ENCODE results near the gene TPPP2.

Gene TPPP2

DNA sequence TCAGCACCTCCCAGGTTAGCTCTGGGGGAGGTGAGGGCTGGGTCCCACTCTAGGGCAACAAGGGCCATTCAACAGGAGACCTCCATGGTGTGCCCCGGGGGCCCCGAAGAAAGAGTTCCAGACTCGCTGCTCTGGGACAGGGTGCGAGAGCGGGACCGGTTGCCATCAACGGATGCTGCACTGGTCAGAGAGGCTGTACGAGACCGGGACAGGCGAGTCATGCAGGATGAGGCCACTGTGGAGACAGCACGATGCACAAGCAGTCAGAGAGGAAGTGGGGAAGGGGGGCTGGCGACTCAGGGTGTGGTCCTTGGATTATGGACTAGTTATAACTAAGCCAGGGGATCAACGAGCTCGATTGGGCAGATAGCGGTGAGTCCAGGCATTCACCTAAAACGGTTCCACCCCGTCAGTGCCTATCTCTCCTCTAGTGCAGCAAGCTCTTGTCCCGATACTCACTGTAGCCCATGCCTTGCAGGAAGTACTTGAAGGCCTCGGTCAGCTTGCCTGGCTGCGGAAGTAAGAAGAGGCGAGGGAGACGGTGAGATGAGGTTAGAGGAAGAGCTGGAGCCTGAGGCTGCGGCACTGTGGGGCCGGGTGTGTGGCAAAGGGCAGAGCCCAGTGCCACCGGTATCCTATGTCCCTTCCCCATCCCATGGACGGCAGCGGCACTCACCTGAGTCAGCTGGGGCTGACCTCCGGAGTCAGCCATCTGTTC, 12.3 kb upstream of the TPPP2 start:
- no peak for DNase-seq

DNA sequence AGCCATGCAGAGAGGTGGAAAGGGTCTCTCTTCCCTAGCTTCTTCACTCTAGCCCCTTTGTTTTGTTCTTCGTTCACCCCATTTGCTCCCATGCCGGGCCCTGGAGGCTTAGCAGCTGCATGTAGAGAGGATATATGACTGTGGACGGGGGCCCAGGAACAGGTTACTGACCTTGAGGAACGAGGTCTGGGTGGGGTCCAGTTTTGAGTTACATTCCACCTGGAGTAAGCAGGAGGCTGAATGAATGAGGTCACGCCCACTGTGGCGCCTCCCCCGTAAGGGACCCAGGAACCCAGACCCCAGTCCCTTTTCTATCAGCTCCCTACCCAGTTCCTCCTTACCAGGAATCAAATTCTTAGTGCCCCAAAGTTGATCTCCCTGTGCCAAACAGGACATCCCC, 11.7 kb upstream of the TPPP2 start:
- DNase-seq, result no peak

DNA sequence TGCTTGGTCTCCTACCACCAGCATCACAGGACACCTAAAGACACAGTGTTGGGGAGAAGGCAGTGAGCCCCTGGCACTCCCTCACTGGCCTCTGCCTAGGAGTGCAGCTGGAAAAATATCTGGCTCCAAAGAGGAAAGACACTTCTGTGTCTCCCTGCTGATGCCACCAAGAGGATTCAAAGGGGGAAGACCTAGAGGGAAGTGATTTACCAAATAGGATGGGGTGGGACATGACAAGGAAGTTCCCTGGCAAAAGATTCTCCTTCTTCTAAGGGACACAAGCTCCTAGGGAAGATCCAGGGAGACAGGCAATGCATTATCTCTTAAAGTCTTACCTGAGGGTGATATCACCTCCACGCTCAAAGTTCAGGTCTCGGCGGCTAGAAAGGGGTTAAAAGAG, 11.2 kb upstream of the TPPP2 start:
- no peak for DNase-seq

DNA sequence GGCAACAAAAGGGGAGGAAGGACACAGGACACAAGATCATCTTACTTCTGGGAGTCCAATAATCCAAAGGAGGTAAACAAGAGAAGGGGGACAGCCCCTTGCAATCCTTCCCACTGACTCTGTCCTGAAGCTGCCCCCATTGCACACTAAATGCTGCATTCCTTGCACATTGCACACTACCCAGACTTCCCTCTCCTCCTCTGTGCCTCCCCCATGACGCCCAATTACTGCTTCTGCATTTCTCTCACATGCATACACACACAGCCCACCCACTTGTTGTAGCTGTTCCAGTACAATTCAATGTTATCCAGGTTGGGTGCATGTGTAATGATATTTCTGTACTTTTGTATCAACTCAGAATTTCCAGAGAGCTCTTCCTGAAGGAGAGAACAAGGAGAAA, 10.7 kb upstream of the TPPP2 start:
- no peak for DNase-seq

DNA sequence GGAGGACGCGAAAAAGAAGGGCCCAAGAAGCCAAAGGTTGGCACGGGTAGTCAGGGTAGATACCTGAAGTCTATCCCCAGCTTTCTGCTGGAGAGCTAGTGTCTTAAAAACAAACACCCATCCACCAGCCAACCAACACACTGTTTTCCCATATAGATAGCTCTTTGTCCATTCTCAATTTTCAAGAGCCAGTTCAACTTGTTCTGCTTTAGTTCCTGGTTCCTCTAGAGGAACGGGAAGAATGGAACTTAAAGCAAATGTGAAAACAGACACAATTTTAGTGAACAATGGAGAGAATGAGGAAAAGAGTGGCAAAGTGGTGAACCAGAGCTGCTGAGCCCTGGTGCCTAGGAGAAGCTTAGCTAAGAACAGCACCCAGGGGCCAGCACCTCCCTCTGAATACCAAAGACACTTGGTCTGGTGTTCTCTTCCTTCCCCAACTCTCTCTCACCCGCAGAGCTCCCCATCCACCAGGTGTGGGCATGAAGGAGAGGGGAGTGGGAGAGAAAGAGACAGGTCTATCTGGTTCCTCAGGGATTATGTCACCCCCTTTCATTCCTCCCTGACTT, 9.0 kb upstream of the TPPP2 start:
- no peak for DNase-seq

DNA sequence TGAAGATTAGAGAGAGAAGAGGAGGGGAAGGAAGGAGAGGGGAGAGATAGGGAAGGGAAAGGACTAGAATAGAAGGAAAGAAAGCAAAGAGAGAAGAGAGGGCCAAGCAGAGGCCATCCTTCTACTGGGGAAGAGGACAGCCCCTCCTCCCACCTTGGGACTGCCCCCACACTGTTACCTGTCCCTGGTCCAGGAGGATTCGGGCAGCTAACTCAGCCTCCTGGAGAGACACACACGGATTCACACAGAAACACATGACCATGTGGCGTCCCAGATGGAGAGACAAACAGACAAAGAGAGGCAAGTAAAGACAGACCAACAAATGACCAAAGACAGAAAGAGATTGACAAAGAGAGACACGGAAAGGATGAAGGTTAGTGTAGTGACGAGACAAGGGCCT, 7.3 kb upstream of the TPPP2 start:
- no peak for DNase-seq

DNA sequence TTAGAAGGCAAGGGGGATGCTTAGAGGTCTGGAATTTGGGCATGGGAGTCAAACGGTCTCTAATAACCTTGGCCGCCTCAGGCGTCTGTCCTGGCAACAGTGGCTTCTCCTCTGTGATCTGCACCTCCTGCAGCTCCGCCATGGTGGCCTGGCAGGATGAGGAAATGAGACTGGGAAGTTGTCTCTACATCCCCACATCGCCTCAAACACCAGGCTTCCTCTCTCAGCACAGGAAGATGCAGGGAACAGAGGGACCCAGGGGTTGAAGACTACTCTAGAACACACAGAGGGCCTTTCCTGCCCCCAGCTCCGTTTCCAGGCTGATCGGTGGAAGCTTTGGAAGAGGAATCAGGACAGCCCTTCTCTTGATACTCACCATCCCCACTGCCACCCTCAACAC, 6.8 kb upstream of the TPPP2 start:
- DNase-seq, result no peak

DNA sequence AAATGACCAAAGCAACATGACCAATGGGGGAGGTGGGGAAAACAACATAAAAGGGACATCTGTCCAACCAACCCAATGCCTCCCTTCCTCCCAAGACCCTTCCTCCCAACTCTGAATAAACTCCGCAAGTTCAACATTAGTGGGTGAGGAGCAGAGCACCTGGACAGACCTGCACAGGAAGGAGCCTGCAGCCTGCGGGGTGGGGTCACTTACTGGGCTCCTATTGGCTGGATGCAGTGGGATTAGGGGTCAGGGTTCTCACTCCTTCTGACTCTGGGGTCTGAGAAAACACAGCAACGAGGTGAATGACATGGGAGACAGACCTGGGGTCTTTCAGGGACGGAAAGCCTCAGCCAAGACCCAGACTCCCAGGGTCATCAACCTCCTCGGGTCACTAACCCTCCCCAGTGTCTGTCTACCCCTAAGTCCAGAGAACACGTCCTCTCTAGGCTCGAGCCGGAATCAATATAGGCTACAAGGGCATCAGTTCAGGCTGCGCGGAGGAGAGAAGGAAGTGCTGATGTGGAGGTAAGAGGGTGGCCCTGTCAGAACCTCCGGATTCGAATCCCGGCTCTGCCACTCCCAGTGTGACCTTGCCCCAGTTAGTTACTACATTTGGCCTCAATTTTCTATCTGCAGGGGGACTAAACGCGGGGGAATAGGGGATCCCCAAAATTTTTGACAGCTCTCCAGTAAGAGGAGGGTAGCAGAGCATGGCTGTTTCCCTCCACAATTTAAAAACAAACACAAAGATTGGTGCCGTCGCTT, 6.0 kb upstream of the TPPP2 start:
- DNase-seq, result peak in 2 of 4 experiments; percentile 10 to 20

DNA sequence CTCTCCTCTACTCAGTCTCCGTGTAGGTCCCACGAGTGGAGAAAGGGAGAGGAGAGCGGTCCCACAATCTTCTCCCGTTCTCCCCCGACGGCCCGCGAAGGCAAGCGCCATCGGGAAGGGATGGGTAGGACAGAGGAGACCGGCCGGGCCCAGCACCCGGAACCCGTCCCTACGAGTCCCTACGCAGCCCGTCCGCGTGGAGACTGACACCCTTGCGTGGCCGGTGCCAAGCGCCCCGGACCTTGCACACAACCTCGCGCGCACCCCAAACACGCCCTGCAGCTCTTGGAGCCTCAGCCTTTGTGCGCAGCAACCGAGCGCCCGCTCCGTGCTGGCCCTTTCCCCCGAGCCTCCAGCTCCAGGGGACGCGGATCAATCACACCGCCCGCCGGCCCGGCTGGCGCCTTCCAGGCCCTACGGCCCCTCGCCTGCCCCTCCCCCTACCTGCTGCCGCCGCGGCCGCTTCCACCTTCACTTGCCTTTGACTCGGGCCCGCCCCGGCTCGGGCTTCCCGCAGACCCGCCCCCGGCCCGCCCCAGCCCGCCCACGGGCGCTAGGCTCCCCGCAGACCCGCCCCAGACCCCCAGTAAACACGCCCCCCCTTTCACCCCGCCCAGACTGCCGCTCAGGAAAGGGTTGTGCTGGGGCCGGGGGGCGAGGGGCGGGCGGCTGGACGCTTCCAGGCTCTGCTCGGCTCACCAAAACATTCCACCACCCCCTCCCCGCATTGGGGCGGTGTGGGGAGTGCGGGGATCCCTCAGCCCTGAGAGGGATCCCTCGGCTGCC, 5.2 kb upstream of the TPPP2 start, which contains the start of gene NDRG2:
NDRG2 (minus strand) TSS at position 477 of the 786 bp plus-strand sequence. CDS start 1,746 bp downstream, outside the sequence.
- peak; percentile 11 to 82 (median 40) for DNase-seq

DNA sequence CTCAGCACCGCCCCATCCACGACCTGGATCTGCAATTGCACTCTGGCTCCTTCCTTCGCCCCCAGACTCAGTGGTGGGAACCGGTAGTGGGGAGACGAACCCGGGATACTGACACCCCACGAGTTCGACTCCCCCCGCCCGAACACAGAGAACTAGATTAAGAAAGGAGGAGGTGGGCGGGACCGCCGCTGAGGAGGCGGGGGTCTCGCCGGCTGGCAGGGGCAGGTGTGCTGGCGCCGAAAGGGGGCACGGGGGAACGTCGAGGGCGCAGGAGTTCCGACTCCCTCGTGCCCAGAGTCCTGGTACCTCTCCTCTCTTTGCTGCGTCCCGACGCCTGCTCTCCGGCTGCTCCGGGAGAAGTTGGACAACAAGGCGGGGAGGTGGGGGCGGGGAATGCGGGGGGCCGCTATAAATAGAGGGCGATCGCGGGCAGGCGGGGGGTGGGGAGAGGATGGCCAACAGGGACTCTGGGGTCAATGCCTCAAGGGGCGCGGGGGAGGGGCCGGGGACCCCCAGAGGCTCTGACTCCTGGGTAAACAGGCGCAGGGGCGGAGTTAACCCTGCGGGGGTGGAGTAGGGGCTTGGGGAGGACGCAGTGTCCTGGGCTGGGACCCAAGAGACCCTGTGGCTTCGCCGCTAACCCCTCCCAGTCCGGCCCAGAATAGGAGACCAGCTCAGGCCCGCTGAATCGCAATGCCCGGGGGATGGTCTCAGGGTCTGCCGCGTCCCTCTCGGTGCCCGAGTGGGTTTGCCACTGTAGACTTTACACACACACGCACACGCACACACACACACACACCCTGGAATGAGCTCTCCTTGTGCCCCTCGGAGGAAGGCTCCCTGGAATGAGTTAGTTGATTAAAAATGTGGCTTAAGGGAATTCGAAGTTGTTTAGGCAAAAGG, 4.4 kb upstream of the TPPP2 start:
- DNase-seq, result peak in 1 of 4 experiments; percentile 37

DNA sequence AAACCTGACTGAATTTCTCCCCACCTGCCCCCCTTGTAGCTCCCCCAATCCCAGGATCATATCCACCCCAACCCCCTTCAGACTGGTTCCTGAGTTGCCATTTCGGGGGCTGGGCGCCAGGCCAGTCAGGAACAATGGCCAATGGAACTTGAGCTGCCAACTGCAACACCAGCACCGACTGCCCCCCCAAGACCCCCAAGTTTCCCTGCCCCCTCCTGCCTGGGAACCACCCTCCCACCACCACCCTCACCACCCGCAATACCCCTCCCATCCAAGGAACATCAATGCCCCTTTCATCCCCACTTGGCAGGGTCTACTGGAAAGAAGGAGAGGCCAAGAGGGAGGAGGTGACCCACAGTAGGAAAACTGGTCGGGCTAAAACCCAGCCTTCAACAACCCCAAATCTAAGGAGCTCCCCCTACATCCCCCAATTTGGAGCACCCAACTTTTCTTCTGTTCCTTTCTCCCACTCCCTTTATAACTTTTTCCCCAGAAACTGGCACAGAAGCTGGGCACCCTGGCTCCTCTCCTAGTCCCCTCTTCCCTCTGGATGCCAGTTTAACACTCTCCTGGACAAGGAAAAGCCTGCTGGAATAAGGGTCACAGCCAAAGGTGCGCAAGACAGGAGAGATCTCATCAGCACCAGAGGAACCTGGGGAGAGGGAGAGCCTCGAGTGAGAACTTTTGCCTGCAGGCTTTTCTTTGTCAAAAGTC, 3.6 kb upstream of the TPPP2 start:
- DNase-seq, result no peak

DNA sequence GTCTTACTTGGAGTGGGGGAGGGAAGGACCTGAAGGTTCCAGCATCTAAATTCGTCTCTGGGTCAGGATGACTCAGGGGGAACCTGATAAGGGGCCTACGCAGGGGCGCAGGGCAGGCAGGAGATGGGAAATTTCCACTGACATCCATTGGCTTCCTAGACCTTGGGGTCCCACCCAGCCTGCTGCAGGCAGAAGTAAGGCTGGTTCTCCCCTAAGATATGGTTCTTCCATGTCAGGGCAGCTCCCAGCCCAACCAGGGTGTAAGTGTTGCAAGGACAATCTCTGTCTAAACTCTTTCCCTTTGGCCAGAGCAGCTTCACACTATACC, 3.1 kb upstream of the TPPP2 start:
- no peak for DNase-seq

DNA sequence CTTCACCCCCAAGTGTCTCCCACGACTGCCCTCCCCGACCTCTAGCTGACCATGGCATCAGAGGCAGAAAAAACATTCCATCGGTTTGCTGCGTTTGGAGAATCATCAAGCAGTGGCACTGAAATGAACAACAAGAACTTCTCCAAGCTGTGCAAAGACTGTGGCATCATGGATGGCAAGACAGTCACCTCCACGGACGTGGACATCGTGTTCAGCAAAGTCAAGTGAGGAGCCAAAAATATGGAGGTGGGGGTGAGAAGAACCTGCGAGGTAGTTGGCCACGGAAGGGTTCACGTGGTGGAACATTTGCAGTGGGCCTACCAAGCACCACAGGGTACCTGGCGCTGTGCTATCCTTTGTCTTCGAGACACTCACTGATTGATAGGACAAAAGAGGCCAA, 514 bp downstream of the TPPP2 start:
- no peak for DNase-seq

DNA sequence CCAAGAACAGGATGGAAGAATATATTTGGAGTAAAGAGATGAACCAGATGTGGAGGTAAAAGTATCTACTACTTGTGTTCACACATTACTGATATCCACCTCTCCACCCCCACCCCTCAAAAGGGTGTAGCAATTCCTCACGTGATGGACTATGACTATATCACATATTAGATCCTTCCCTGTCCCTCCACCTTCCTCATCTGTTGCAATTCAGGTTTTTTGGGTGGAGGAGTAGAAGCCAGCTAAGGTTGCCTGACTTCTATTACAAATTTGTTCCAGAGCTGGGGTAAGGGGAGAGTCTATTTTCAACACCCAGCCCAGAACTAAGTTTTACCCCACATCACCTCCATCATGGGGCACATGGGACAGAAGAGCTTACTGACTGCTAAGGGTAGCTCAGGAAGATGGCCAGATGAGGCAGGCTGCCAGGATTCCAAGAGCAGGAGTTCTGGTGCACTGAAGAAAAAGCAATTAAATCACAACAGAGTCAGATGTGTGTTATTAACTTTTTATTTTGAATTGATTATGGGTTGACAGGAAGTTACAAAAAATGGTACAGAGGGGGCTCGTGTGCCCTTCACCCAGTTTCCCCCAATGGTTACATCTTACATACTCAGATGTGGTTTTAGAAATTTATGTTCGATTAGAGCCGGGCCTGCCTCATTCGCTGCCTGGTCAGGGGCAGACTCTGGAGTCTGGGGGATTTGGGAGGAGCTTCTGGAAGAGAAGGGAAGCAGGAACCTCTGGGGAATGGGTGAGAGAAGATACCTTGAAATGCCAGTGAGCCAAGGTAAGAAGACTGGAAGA, 2.5 kb downstream of the TPPP2 start:
- no peak for DNase-seq

DNA sequence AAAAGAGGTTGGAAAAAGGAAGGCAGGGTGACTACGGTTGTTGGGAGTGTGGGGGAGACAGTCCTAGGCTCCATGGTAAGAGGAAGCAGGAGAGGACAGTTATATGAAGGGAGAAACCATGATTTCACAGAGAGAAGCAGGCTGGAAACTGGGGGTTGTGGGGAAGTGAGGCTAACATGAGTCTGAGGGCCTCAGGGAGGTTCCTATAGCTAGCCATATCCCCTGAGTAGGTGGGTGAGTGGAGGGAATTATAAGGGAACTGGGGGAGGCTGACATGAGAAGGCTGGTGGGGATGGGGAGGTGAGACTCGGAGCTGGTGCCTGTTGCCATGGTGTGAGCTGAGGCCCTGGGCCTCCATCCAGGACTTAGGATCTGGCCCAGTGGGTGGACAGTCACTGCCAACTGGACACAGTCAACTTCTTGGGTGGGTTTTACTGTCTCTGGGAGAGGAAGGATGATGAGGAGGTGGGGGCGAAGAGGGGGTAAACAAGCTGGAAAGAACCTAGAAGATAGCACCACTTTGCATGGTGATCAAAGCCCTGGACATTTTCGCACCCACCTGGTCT, 3.2 kb downstream of the TPPP2 start:
- DNase-seq, result no peak

DNA sequence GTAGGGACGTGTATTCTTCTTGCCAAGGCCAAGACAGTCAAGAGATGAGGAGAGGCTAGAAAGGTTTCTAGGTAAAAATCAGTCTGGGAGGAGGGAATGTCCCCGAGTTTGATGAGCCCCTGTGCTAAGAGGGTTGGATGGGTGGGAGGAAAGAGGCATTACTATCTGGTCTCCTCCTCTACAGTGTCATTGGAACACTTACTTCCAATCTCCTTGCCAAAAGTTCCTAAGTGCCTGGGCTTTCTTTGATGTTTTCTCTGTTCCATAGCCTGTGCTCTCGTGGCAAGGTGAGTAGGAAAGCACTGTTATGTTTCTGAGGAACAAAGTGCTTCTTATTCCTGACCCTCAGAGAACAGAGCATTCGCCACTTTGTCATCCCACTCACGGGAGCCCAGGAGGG, 4.7 kb downstream of the TPPP2 start, which contains the start of gene RNASE13:
RNASE13 (minus strand) TSS at position 101 of the 400 bp plus-strand sequence. CDS start 519 bp downstream, outside the sequence.
- no peak for DNase-seq

DNA sequence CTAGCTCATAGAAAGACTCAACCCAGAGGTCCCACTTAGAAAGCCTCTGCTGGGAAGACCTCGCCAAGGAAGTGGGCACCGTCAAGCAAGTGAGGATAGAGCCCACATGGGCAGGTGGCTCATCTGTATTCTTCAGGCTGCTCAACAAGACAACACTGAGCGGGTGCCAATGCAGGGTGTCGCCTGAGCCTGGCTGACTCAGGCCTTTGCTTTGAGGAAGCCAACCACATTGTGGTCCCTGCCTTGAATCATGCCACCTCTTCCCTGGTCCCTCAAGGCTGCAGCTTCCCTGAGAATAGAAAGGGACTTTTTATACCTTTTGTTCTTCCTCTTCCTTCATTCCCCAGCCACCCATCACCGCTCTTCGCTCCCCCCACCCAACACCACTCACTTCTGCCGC, 6.7 kb downstream of the TPPP2 start:
- DNase-seq, result no peak

DNA sequence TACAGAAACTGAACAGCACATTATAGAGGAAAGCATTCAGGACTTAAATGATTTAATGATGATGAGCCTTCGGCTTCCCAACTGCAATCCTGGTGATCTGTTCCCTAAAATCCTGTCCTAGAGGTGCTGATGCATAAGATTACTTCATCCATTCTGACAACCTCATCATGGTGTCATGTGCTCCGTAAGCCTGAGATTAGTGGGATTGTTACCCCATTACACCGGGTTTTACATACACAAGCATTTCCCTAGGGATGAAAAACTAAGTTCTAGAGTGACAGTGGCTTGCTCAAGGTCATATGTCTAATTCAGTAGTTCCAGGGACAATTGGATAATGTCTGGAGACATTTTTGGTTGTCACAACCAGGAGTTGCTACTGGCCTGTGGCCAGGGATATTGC, 7.1 kb downstream of the TPPP2 start:
- DNase-seq, result no peak

DNA sequence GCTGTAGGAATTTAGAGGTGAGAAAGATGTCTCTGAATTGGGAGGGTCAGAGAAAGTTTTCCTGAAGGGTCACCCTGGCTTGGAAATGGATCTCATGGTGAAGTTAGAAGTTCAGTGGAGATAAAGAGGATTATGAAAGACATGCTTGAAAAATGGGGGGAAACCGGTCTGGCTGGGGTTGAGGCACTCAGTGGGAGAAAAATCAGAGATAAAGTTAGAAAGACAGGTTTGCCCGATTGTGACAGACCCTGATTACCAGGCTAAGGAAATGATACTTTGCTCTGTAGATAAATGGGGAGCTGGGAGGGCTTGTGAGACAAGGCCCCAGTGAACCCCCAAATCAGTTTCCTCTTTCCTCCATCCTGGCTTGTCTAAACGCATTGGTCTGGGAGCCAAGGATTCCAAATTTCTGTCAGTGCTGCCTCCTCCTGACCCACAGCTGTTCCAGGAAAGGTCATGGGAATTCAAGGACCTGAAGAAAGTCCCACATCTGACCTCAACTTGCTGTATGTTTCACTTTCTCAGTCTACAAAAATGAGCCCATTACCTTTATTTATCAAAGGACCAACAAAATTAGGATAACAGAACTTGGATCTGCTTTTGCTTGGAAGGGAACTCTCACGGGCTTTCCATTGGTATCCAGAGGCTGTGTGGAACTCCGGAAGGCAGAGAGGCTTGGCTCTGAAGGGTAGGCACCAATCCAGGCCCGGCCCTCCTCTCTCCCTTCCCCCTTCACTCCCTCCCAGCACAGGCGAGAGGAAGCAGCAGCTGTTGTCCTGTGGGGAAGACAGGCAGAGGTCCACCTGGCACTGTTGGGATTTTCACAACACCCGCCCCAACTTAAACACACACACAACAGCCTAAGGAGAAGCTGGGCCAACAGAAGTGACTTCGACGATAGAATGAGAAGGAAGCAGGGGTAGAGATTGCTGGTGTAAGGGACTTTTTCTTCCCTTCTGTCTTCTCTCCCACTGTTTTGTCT, 8.7 kb downstream of the TPPP2 start:
- no peak for DNase-seq

Data from activated naive CD4-positive, alpha-beta T cell (primary cell).